ENCODE data around the gene DVL1.
"Not testable (repeated sequence)": the region's sequence is repeated elsewhere in the genome, so short reads cannot be mapped to it uniquely, and the experiment has no call there.

DVL1 gene

DNA sequence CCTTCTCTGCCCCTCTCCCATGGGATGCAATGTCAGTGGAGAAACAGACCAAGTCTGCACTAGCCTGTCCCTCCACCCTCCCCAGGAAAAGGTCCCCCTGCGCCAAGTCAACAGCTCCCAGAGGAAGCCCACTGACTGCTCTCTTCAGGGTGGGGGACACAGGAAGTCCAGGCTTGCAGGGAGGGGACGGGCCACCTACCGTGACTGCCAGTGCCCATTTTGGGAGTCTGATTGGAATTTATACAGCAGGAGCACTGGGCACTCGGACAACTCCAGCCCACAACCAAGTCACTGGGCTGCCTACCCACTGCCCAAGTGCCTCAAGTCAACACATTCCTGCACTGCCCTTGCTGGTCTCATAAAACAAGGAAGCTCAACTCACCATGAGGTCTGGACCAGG lies 43.8 kb upstream of the DVL1 start:
- no peak for TF ChIP-seq CTCF (IDR thresholded peaks at IDR 0.05; ENCODE audit: low read depth, low read length, missing control alignments)
- DNase-seq (ENCODE audit: extremely low read depth, low read depth) = no peak
- H3K4me3 ChIP-seq (replicated peaks; ENCODE audit: low read depth, low read length) = no peak overlapping the region

GRCh38 chr1:1391225-1391624 lies 42.0 kb upstream of the DVL1 start:
- no peak overlapping the region for H3K4me3 ChIP-seq (replicated peaks; ENCODE audit: low read depth, low read length)
- TF ChIP-seq CTCF (IDR thresholded peaks at IDR 0.05; ENCODE audit: low read depth, low read length, missing control alignments) = no peak
- DNase-seq (ENCODE audit: extremely low read depth, low read depth) = no peak

DNA sequence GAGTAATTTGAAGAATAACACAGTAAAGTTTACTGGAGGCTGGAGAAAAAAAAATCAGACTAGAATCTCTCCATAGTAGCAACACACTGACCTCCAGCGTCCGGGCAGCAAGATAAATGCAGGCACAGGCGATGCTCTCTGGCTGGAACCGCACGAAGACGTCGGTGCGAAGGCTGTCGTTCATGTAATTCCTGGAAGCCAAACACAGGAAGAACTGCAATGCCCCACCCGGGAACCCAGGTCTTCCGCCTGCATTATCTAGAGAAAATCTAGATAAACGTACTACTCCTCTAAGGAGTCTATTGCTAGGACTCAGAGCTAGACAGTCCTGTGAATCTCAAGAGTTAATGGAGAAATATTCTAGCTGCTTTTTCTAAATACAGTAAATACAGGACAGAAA lies 41.5 kb upstream of the DVL1 start:
- no peak overlapping the region for H3K4me3 ChIP-seq (replicated peaks; ENCODE audit: low read depth, low read length)
- no peak for TF ChIP-seq CTCF (IDR thresholded peaks at IDR 0.05; ENCODE audit: low read depth, low read length, missing control alignments)
- DNase-seq (ENCODE audit: extremely low read depth, low read depth) = no peak

DNA sequence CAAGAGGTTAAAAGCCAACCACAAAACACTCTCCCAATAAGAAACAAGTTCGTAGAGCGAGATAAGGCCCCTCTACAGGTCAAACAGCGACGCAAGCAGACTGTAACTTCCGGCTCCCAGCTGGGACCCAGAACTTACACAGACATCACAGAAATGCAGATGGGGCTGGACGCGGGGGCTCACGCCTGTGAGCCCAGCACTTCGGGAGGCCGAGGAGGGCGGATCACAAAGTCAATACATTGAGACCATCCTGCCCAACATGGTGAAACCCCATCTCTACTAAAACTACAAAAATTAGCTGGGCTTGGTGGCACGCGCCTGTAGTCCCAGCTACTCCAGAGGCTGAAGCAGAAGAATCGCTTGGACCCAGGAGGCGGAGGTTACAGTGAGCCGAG lies 38.9 kb upstream of the DVL1 start:
- DNase-seq (ENCODE audit: extremely low read depth, low read depth) = no peak
- no peak for TF ChIP-seq CTCF (IDR thresholded peaks at IDR 0.05; ENCODE audit: low read depth, low read length, missing control alignments)
- H3K4me3 ChIP-seq (replicated peaks; ENCODE audit: low read depth, low read length) = no peak overlapping the region

DNA sequence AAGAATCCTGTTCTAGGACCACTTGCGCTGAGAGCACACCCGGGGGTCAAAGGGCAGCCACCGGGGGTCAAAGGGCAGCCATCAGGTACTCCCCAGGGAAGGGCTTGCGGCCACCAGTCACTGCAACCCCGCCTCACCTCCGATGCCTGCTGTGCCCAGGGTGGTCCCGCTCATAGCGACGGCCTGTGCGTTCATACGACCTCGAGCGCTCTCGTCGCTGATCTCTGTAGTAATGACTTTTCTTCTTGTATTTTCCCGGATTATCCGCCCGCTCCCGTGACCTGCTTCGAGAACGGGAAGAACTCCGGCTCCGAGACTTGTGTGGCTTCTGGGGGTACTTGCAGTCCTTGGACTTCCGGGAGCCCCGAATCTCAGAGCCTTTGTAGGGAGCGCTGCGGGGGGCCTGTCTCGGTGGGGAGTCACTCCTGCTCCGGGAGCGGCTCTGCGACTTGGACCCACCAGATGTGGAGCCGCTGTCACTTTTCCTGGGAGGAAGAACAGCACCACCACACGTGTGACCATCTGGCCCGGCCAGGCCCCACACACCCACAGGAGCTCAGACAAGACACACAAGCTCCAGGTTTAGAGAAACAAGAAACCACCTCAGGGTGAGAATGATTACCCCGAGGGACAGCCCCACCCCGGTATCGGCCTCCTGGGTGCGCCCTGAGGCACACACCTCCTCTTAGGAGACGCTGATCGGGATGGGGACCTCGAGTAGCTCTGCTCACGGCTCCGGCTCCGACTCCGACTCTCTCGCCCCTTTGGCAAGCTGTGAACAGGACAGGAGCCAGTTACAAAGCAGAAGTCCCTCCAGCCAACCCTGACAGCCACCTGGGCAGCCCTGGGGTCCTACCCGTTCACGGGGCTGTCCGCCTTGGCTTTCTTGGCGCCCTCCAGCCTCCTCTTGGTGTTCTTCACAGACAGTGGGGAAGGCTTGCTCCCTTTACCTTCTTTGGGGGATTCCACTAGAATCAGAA lies 38.2 kb upstream of the DVL1 start:
- no peak for DNase-seq (ENCODE audit: extremely low read depth, low read depth)
- H3K4me3 ChIP-seq (replicated peaks; ENCODE audit: low read depth, low read length) = no peak overlapping the region
- no peak for TF ChIP-seq CTCF (IDR thresholded peaks at IDR 0.05; ENCODE audit: low read depth, low read length, missing control alignments)

DNA sequence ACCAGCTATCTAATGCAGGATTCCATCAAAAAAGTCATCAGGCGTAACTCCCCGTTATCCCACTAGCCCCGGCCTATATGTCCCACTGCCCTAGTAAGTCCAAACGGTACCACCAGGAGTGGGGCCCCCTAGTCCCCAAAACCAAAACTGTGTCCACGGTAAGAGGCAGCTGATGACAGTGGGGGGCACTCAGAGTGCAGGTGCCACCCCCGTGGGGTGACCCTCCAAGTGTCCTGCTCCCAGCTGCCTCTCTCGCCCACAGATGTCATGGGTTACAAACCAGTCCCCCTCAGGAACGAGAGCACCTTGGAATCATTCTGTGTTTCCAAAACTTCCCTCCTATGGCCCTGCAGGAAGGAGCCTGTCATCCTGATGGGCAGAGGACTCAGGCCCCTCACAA lies 36.7 kb upstream of the DVL1 start:
- H3K4me3 ChIP-seq (replicated peaks; ENCODE audit: low read depth, low read length) = no peak overlapping the region
- no peak for DNase-seq (ENCODE audit: extremely low read depth, low read depth)
- TF ChIP-seq CTCF (IDR thresholded peaks at IDR 0.05; ENCODE audit: low read depth, low read length, missing control alignments) = no peak

GRCh38 chr1:1385339-1385738 lies 36.1 kb upstream of the DVL1 start:
- not testable (repeated sequence) for DNase-seq (ENCODE audit: extremely low read depth, low read depth); H3K4me3 ChIP-seq (replicated peaks; ENCODE audit: low read depth, low read length)

All from HFF-Myc (cell line).